A673 (cell line): ENCODE data around the gene EXD3. TPM values are rescaled to one million over a fixed set of nuclear protein-coding genes. Genes with fewer than 3 reads are reported as not detected.

Experiments
- BruUV-seq: library from RNA; stranded (reverse); fragments of 400-500 nt; replicated peaks from 2 replicates; lab custom pipeline; 2021; lab: Mats Ljungman, UMichigan
- CTCF ChIA-PET: fragments of 300-600 bp; sonication (Branson Sonifier 250); formaldehyde crosslinking; loops from one replicate; lab custom pipeline; 2022; ENCODE audit warnings: antibody characterized with exemption; lab: Charles Lee
- POLR2A ChIA-PET: fragments of 300-600 bp; sonication (Branson Sonifier 250); formaldehyde crosslinking; loops from one replicate; lab custom pipeline; 2022; ENCODE audit warnings: antibody characterized with exemption; ENCODE audit not compliant: low non-redundant PET; lab: Charles Lee
- DNase-seq: peaks from one replicate; pipeline ENCODE4 v3.0.0-alpha.2; 2015; ENCODE audit warnings: low spot score
- H3K27ac ChIP-seq: fragments of 200-600 bp; sonication (generic); 2 replicates; pipeline ENCODE4 v1.5.1; 2016; ENCODE audit warnings: mixed run types, low read depth, mild to moderate bottlenecking, mixed read lengths, antibody characterized with exemption, low read length; ENCODE audit not compliant: poor library complexity, severe bottlenecking
- H3K27me3 ChIP-seq: fragments of 200-600 bp; sonication (generic); replicated peaks from 2 replicates; pipeline ENCODE4 v1.6.1; 2017; ENCODE audit warnings: mixed run types, low read depth, mild to moderate bottlenecking, mixed read lengths, antibody characterized with exemption, low read length; ENCODE audit not compliant: insufficient read depth, poor library complexity
- H3K36me3 ChIP-seq: fragments of 200-600 bp; sonication (generic); 2 replicates; pipeline ENCODE4 v1.6.1; 2016; ENCODE audit warnings: mixed run types, mild to moderate bottlenecking, mixed read lengths, antibody characterized with exemption, low read length; ENCODE audit not compliant: insufficient read depth, poor library complexity, severe bottlenecking
- H3K4me1 ChIP-seq: fragments of 200-600 bp; sonication (generic); 2 replicates; pipeline ENCODE4 v1.6.1; 2017; ENCODE audit warnings: mixed run types, mild to moderate bottlenecking, mixed read lengths, antibody characterized with exemption, low read length; ENCODE audit not compliant: insufficient read depth, poor library complexity, severe bottlenecking
- H3K4me3 ChIP-seq: fragments of 200-600 bp; sonication (generic); 2 replicates; pipeline ENCODE4 v1.5.1; 2016; ENCODE audit warnings: low read depth, mixed run types, mild to moderate bottlenecking, mixed read lengths, low read length; ENCODE audit not compliant: poor library complexity, severe bottlenecking
- H3K9me3 ChIP-seq: fragments of 200-600 bp; sonication (generic); 2 replicates; pipeline ENCODE4 v1.6.1; 2016; ENCODE audit warnings: mixed run types, low read depth, mild to moderate bottlenecking, mixed read lengths, antibody characterized with exemption, low read length; ENCODE audit not compliant: poor library complexity, severe bottlenecking
- EZH2 ChIP-seq: fragments of 200-600 bp; sonication (generic); IDR thresholded peaks from 2 replicates; pipeline ENCODE4 v1.6.1; 2017; ENCODE audit warnings: borderline replicate concordance, low read depth, mild to moderate bottlenecking, mixed read lengths, antibody characterized with exemption, low read length; ENCODE audit not compliant: poor library complexity, severe bottlenecking
- intact Hi-C: fragments of 100-400 bp; cut with micrococcal nuclease; formaldehyde crosslinking; loops from one replicate; pipeline ENCODE4 v1.10.0; 2022; ENCODE audit not compliant: unreplicated experiment
- total RNA-seq: library from RNA; stranded (reverse); gene quantifications from 2 replicates; pipeline ENCODE4 v1.2.3, GENCODE V29; 2021
- TF ChIP-seq, protein P1 (sequence below): fragments of 300-800, 200-600 bp; sonication (generic); conservative IDR thresholded peaks from 2 replicates; pipeline ENCODE4 v1.5.1; 2017; ENCODE audit warnings: low read depth, mild to moderate bottlenecking, antibody characterized with exemption, low read length, moderate library complexity, mixed read lengths

Gene EXD3
- total RNA-seq, 1 experiment from 2014 or later, result 6.3 TPM

DNA sequence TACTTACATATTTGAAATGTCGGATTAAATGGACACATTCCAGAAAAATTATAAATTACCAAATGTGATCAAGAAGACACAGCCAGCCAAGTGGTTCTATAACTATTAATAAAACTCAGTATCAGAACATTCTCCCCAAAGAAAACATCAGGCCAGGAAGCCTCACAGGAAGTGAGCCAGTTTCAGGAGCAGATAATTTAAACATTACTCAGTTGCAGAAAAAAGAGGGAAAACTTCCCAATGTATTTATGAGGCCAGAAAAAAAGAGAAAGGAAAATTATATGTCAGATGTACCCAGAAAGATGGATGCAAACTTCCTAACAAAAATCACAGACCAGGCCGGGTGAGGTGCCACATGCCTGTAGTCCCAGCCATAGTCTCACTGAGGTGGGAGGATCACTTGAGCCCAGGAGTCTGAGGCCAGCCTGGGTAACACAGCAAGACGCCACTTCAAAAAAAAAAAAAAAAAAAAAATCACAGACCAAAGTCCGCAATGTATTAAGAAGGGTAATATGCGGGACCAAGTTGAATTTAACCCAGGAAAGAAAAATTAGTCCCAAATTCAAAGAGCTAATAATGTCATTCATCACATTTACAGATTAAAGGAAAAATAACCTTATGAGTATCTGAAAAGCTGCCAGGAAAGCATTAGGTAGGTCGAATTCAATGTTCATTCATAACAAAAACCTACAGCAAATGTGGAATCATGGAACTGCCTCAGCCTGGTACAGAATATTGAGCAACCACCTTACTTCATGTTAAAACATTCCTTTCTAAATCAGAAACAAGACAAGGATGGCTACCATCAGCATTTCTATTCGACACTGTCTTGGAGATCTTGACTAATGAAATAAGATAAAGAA lies 83.7 kb downstream of the EXD3 start:
- ChIA-PET POLR2A (no interaction called here), CTCF (no interaction called here)
- intact Hi-C loops, result no loop called here
- no peak for DNase-seq
- TF ChIP-seq EZH2, result no peak
- TF ChIP-seq, protein P1, sequence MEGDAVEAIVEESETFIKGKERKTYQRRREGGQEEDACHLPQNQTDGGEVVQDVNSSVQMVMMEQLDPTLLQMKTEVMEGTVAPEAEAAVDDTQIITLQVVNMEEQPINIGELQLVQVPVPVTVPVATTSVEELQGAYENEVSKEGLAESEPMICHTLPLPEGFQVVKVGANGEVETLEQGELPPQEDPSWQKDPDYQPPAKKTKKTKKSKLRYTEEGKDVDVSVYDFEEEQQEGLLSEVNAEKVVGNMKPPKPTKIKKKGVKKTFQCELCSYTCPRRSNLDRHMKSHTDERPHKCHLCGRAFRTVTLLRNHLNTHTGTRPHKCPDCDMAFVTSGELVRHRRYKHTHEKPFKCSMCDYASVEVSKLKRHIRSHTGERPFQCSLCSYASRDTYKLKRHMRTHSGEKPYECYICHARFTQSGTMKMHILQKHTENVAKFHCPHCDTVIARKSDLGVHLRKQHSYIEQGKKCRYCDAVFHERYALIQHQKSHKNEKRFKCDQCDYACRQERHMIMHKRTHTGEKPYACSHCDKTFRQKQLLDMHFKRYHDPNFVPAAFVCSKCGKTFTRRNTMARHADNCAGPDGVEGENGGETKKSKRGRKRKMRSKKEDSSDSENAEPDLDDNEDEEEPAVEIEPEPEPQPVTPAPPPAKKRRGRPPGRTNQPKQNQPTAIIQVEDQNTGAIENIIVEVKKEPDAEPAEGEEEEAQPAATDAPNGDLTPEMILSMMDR, result no peak
- no peaks in the 10 kb centered on the region for H3K27me3 ChIP-seq
- no peak overlapping the region for H3K4me3 ChIP-seq
- peaks cover 10% of the 10 kb centered on the region for H3K9me3 ChIP-seq
- H3K36me3 ChIP-seq, result no peaks in the 10 kb centered on the region
- no peaks in the 10 kb centered on the region for H3K4me1 ChIP-seq
- no peak overlapping the region for H3K27ac ChIP-seq
- BruUV-seq, result no TSS peak

DNA sequence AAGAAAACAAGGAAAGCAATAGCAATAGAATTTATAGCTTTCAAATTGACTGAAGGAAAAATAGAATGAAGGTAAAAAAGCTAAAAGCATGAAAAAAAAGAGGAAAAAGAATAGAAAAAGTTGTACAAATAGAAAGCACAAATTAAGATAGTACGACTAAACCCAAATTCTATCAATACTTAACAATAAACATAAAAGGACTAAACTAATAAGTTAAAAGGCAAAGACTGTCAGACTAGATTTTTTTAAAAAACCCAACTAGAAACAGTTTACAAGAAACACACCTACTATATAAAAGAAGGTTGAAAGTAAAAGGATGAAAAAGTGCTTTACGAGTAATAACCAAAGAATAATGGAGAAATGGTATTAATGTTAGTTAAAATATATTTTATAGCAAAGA lies 86.2 kb downstream of the EXD3 start:
- DNase-seq, result no peak
- no peak overlapping the region for H3K27ac ChIP-seq
- ChIA-PET POLR2A (no interaction called here), CTCF (interaction anchor here (0.6 kb wide), 1 partner anchor 191 kb away, joined by 5 read pairs; no protein-coding TSS in a partner anchor)
- H3K36me3 ChIP-seq, result no peaks in the 10 kb centered on the region
- no peaks in the 10 kb centered on the region for H3K4me1 ChIP-seq
- TF ChIP-seq, protein P1, result no peak
- no peak for TF ChIP-seq EZH2
- no TSS peak for BruUV-seq
- no peaks in the 10 kb centered on the region for H3K27me3 ChIP-seq
- no peak overlapping the region for H3K4me3 ChIP-seq
- intact Hi-C loops, result no loop called here
- peaks cover 7% of the 10 kb centered on the region for H3K9me3 ChIP-seq

DNA sequence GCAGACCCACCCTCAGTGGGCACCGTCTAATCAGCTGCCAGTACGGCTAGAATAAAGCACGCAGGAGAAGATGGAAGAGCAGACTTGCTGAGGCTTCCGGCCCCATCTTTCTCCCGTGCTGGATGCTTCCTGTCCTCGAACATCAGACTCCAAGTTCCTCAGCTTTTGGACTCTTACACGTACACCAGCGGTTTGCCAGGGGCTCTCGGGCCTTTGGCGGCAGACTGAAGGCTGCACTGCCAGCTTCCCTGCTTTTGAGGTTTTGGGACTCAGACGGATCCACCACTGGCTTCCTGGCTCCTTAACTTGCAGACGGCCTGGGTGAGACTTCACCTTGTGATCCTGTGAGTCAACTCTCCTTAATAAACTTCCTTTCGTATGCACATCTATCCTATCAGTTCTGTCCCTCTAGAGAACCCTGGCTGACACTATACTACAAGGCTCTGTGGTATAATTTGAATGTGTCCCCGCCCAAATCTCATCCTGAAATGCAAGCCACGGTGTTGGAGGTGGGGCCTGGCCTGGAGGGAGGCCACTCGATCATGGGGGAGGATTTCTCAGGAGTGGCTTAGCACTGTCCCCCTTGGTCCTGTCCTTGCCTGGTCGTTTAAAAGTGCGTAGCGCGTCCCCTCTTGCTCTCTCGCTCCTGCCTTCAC lies 89.8 kb downstream of the EXD3 start:
- no peaks in the 10 kb centered on the region for H3K36me3 ChIP-seq
- no peak for TF ChIP-seq EZH2
- TF ChIP-seq, protein P1, result no peak
- ChIA-PET POLR2A (no interaction called here), CTCF (no interaction called here)
- H3K9me3 ChIP-seq, result peaks cover 7% of the 10 kb centered on the region
- H3K4me1 ChIP-seq, result no peaks in the 10 kb centered on the region
- no peak overlapping the region for H3K27ac ChIP-seq
- no TSS peak for BruUV-seq
- intact Hi-C loops, result no loop called here
- no peak for DNase-seq
- H3K4me3 ChIP-seq, result no peak overlapping the region
- H3K27me3 ChIP-seq, result peaks cover under 1% of the 10 kb centered on the region
